ENCODE data around the gene LRRC10B. TPM values are rescaled to one million over a fixed set of nuclear protein-coding genes. Genes with fewer than 3 reads are reported as not detected.

Gene LRRC10B
- total RNA-seq, 1 experiment from 2014 or later, result not detected

- DNase-seq, result no peak
- TF ChIP-seq, protein P1, sequence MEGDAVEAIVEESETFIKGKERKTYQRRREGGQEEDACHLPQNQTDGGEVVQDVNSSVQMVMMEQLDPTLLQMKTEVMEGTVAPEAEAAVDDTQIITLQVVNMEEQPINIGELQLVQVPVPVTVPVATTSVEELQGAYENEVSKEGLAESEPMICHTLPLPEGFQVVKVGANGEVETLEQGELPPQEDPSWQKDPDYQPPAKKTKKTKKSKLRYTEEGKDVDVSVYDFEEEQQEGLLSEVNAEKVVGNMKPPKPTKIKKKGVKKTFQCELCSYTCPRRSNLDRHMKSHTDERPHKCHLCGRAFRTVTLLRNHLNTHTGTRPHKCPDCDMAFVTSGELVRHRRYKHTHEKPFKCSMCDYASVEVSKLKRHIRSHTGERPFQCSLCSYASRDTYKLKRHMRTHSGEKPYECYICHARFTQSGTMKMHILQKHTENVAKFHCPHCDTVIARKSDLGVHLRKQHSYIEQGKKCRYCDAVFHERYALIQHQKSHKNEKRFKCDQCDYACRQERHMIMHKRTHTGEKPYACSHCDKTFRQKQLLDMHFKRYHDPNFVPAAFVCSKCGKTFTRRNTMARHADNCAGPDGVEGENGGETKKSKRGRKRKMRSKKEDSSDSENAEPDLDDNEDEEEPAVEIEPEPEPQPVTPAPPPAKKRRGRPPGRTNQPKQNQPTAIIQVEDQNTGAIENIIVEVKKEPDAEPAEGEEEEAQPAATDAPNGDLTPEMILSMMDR (IDR thresholded peaks at IDR 0.05; ENCODE audit: unreplicated experiment), result no peak
- peaks cover 12% of the 10 kb centered on the region for H3K36me3 Mint-ChIP-seq (ENCODE audit: insufficient read depth, unreplicated experiment)
- no peaks in the 10 kb centered on the region for H3K9me3 Mint-ChIP-seq (ENCODE audit: low read depth, unreplicated experiment)
- H3K4me3 Mint-ChIP-seq (ENCODE audit: low read depth, unreplicated experiment), result no peak overlapping the region
- BruUV-seq (replicated peaks), result no TSS peak
- no peak overlapping the region for H3K27ac Mint-ChIP-seq (ENCODE audit: unreplicated experiment)
- CTCF ChIA-PET, result interaction anchor here (0.7 to 1.9 kb wide), 6 partner anchors 14 to 107 kb away, joined by 3 to 5 read pairs (median 4); no protein-coding TSS in a partner anchor
- peaks cover 13% of the 10 kb centered on the region for H3K4me1 Mint-ChIP-seq (ENCODE audit: low read depth, unreplicated experiment)
- intact Hi-C loops (cut with micrococcal nuclease; ENCODE audit: unreplicated experiment), result loop anchor here (10.0 kb wide), 1 partner anchor 94 kb away; no protein-coding TSS in a partner anchor
- H3K27me3 Mint-ChIP-seq (ENCODE audit: unreplicated experiment), result peaks cover 69% of the 10 kb centered on the region
Observed at GRCh38 chr11:61531044-61531443, 22.5 kb downstream of the LRRC10B start.

DNA sequence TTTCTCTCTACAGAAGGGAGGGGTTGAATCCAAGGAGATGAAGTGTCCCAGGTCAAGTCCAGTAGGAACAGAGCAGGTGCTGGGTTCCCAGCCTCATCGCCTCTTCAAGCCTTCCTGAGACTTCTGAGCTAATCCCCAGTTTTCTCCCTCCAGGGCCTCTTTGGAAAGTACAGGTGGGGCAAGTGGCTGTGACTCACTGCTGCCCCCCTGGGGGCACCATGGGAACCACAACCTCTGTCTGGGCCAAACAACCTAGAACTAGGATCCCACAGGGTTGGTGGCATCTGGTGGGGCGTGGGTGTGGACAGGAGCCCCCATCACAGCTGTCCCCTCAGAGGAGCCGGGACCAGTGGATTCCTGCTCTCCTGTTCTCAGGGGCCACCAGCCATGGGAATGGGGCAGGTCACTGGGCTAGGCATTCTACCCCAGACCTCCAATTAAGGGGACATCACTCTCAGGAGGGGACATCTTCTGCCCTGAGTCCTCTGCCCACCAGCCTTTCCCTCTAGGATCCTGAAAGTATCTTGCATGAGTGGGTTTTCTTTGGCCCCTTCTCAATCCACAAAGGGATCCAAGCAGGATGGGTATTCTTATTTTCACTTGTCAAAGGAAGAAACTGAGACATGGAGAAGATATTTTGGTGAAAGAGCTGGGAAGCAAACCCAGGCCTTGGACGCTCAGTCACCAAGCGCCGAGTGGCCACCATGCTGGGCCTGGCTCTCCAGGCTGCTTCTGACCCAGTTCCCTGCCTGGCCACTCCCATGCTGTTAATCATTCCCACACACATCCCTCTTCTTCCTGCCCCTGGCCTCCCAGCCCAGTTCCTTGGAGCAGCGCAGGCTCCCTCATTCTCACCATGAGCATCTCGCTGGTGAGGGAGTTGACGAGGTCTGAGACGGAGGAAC lies 23.8 kb downstream of the LRRC10B start:
- intact Hi-C loops (cut with micrococcal nuclease; ENCODE audit: unreplicated experiment), result loop anchor here (10.0 kb wide), 1 partner anchor 92 kb away; no protein-coding TSS in a partner anchor
- peak; percentile 63 for DNase-seq
- BruUV-seq (replicated peaks), result no TSS peak

GRCh38 chr11:61533039-61533375 lies 24.5 kb downstream of the LRRC10B start:
- no peak for DNase-seq
- Mint-ChIP-seq H3K9me3 (ENCODE audit: low read depth, unreplicated experiment) (no peaks in the 10 kb centered on the region), H3K27me3 (ENCODE audit: unreplicated experiment) (peaks cover 53% of the 10 kb centered on the region), H3K27ac (ENCODE audit: unreplicated experiment) (no peak overlapping the region), H3K36me3 (ENCODE audit: insufficient read depth, unreplicated experiment) (peaks cover 8% of the 10 kb centered on the region), H3K4me1 (ENCODE audit: low read depth, unreplicated experiment) (peaks cover 13% of the 10 kb centered on the region), H3K4me3 (ENCODE audit: low read depth, unreplicated experiment) (no peak overlapping the region)
- CTCF ChIA-PET, result no interaction called here
- TF ChIP-seq, protein P1 (IDR thresholded peaks at IDR 0.05; ENCODE audit: unreplicated experiment), result no peak
- intact Hi-C loops (cut with micrococcal nuclease; ENCODE audit: unreplicated experiment), result loop anchor here (10.0 kb wide), 1 partner anchor 92 kb away; no protein-coding TSS in a partner anchor
- BruUV-seq (replicated peaks), result no TSS peak

More for the DNA sequence above, 23.8 kb downstream of the LRRC10B start:
- Mint-ChIP-seq H3K4me1 (ENCODE audit: low read depth, unreplicated experiment) (peaks cover 13% of the 10 kb centered on the region), H3K27ac (ENCODE audit: unreplicated experiment) (no peak overlapping the region), H3K27me3 (ENCODE audit: unreplicated experiment) (peaks cover 55% of the 10 kb centered on the region), H3K4me3 (ENCODE audit: low read depth, unreplicated experiment) (no peak overlapping the region), H3K36me3 (ENCODE audit: insufficient read depth, unreplicated experiment) (peaks cover 12% of the 10 kb centered on the region), H3K9me3 (ENCODE audit: low read depth, unreplicated experiment) (no peaks in the 10 kb centered on the region)
- CTCF ChIA-PET, result interaction anchor here (1.0 to 1.9 kb wide), 3 partner anchors 15 to 106 kb away, joined by 4 to 5 read pairs (median 4); no protein-coding TSS in a partner anchor
- TF ChIP-seq, protein P1 (IDR thresholded peaks at IDR 0.05; ENCODE audit: unreplicated experiment), result peak; percentile 92

DNA sequence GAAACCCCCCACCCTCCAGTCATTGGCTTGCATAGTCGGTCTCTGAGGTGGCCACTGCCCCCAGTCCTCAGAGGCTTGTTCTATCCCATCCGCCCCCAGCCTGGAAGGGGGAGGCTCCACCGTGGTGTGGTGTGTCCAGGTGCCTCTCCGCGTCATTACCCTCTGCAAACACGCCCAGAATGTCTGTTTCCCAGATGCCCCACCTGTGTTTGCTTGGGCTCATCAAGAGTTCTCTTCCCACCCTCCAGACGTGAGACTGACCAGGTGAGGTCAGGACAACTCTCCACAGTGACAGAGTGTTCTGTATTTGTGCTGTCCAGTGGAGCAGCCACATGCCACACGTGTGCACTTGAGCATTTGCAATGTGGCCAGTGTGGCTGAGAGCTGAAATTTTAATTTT lies 24.9 kb downstream of the LRRC10B start:
- H3K4me3 Mint-ChIP-seq (ENCODE audit: low read depth, unreplicated experiment), result no peak overlapping the region
- H3K36me3 Mint-ChIP-seq (ENCODE audit: insufficient read depth, unreplicated experiment), result peaks cover 8% of the 10 kb centered on the region
- no peaks in the 10 kb centered on the region for H3K9me3 Mint-ChIP-seq (ENCODE audit: low read depth, unreplicated experiment)
- DNase-seq, result no peak
- intact Hi-C loops (cut with micrococcal nuclease; ENCODE audit: unreplicated experiment), result loop anchor here (10.0 kb wide), 1 partner anchor 91 kb away; no protein-coding TSS in a partner anchor
- peaks cover 13% of the 10 kb centered on the region for H3K4me1 Mint-ChIP-seq (ENCODE audit: low read depth, unreplicated experiment)
- H3K27ac Mint-ChIP-seq (ENCODE audit: unreplicated experiment), result no peak overlapping the region
- no TSS peak for BruUV-seq (replicated peaks)
- TF ChIP-seq, protein P1 (IDR thresholded peaks at IDR 0.05; ENCODE audit: unreplicated experiment), result no peak
- CTCF ChIA-PET, result no interaction called here
- H3K27me3 Mint-ChIP-seq (ENCODE audit: unreplicated experiment), result peaks cover 53% of the 10 kb centered on the region
